ENCODE results near the gene VPS36. TPM values are rescaled to one million over a fixed set of nuclear protein-coding genes. Genes with fewer than 3 reads are reported as not detected.

The VPS36 gene
- total RNA-seq, 1 experiment from 2014 or later, result 34.8 TPM

DNA sequence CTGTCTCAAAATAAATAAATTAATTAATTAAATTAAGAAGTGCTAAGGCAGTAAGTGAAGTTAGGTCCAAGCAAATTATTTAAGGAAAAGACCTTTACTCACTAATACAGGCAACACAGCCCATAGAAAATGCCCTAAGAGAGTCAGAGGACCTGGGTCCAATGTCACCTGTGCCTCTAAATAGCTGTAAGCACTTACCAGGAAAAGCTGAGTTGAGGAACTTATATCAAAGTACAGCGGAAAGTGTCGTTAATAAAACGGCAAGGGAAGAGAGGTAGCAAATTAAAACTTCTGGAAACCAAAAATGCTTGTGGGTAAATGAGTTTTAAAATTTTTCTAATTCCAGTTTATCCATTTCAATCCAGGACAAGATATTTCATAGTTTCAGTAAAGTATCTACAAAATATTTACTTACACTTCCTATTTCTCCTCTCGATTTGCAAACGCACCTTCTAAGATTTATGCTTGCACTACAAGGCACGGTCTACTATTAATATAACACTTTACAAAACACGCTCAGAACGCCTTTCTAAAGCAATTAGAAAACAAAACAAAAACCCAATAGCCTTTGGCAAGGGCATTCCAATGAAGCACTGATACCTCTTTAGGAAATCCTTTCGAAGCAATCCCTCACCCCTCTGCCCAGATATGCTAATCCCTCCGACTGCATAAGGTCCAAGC lies 963 bp downstream of the VPS36 start:
- CTCF ChIA-PET, result interaction anchor here (0.5 to 3.6 kb wide), 12 partner anchors 15 to 322 kb away, joined by 3 to 43 read pairs (median 6); partner anchors contain the start of gene NEK5

More for the DNA sequence above, 963 bp downstream of the VPS36 start:
- H3K4me1 ChIP-seq (ENCODE audit: control insufficient read depth in 1 of 2, insufficient read depth in 2 of 2, low read length in 2 of 2), result peaks cover 22 to 33% of the 10 kb centered on the region in 2 experiments
- TF ChIP-seq ZNF274 (IDR thresholded peaks at IDR 0.05; ENCODE audit: low read depth, low read length), result no peak
- TF ChIP-seq ELF1 (IDR thresholded peaks at IDR 0.05; ENCODE audit: borderline replicate concordance, low read depth), result no peak
- TF ChIP-seq TCF7L2 (IDR thresholded peaks at IDR 0.05; ENCODE audit: borderline replicate concordance, extremely low read depth, insufficient read depth, insufficient read length), result no peak
- no peak for TF ChIP-seq SRF (IDR thresholded peaks at IDR 0.05; ENCODE audit: low read depth)
- TF ChIP-seq POLR2AphosphoS5 (IDR thresholded peaks at IDR 0.05; ENCODE audit: low read depth, low read length), result no peak
- no peak for TF ChIP-seq EZH2phosphoT487 (IDR thresholded peaks at IDR 0.05; ENCODE audit: borderline replicate concordance)
- TF ChIP-seq JUND (IDR thresholded peaks at IDR 0.05), result no peak
- TF ChIP-seq, protein P1, sequence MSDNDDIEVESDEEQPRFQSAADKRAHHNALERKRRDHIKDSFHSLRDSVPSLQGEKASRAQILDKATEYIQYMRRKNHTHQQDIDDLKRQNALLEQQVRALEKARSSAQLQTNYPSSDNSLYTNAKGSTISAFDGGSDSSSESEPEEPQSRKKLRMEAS (IDR thresholded peaks at IDR 0.05), result no peak
- TF ChIP-seq EGR1 (IDR thresholded peaks at IDR 0.05; ENCODE audit: low read depth), result no peak
- TF ChIP-seq ATF3 (IDR thresholded peaks at IDR 0.05), result no peak
- no peak for TF ChIP-seq REST (IDR thresholded peaks at IDR 0.05; ENCODE audit: low read depth)
- TF ChIP-seq CBX3 (IDR thresholded peaks at IDR 0.05; ENCODE audit: low read depth), result no peak
- TF ChIP-seq FOSL1 (IDR thresholded peaks at IDR 0.05; ENCODE audit: low read depth), result no peak
- no peak for TF ChIP-seq ZFX (IDR thresholded peaks at IDR 0.05)
- no peak for TF ChIP-seq ZBTB33 (IDR thresholded peaks at IDR 0.05; ENCODE audit: extremely low read depth, insufficient replicate concordance, low read length)
- peak overlapping the region; percentile 98 for H3K9ac ChIP-seq (ENCODE audit: low read length)
- H3K9me2 ChIP-seq (ENCODE audit: insufficient read depth), result no peaks in the 10 kb centered on the region
- H3K9me3 ChIP-seq (ENCODE audit: control insufficient read depth in 1 of 2, insufficient read depth in 1 of 2, low read depth in 1 of 2, low read length in 2 of 2), result no peaks in the 10 kb centered on the region
- POLR2A ChIA-PET, result interaction anchor here (1.0 to 2.3 kb wide), 4 partner anchors 8 to 106 kb away, joined by 3 to 12 read pairs (median 4); no protein-coding TSS in a partner anchor
- intact Hi-C loops (cut with micrococcal nuclease), result loop anchor here (1.0 to 10.0 kb wide), 5 partner anchors 106 to 647 kb away; partner anchors contain the start of genes ALG11, ATP7B, DHRS12 and NEK3
- BruUV-seq (replicated peaks), result TSS peak; percentile 52
- H3K27ac ChIP-seq (ENCODE audit: low read depth, low read length), result peak overlapping the region; percentile 98
- no peak overlapping the region for H2AFZ ChIP-seq (ENCODE audit: low read depth, low read length, poor library complexity, severe bottlenecking)
- no peaks in the 10 kb centered on the region for H3K27me3 ChIP-seq (ENCODE audit: insufficient read depth, low read length)
- peak overlapping the region; percentile 74 to 84 for H3K4me3 ChIP-seq (replicated peaks in 1 of 2; ENCODE audit: low read depth in 1 of 2, low read length in 2 of 2)
- no peaks in the 10 kb centered on the region for H4K20me1 ChIP-seq (ENCODE audit: insufficient read depth)
- H3K79me2 ChIP-seq (ENCODE audit: insufficient read depth, low read length), result peaks cover 49% of the 10 kb centered on the region
- no peak for ATAC-seq
- DNase-seq (ENCODE audit: low read depth, low spot score), result no peak
- peak overlapping the region; percentile 69 for H3K4me2 ChIP-seq (ENCODE audit: low read length)
- no peaks in the 10 kb centered on the region for H3K36me3 ChIP-seq (ENCODE audit: control insufficient read depth in 1 of 2, insufficient read depth in 2 of 2, low read length in 2 of 2)
- RAD21 ChIA-PET (ENCODE audit: low non-redundant PET in 1 of 2, low total read pairs in 2 of 2, uncharacterized antibody in 2 of 2, unreplicated experiment in 2 of 2), result interaction anchor here in 1 of 2 experiments (1.6 kb wide), 1 partner anchor 106 kb away, joined by 11 read pairs; no protein-coding TSS in a partner anchor

Data from HCT116 (cell line).